B cell (primary cell): Measurements from ENCODE around the gene MPI. TPM values are rescaled to one million over a fixed set of nuclear protein-coding genes. Genes with fewer than 3 reads are reported as not detected.
"Not testable (repeated sequence)": the region's sequence is repeated elsewhere in the genome, so short reads cannot be mapped to it uniquely, and the experiment has no call there.

ENCODE experiments used
- ATAC-seq: fragments of 200-7000 bp; cut with Tn5 transposase; one replicate; pipeline ENCODE4 v1.10.0; 2021; ENCODE audit warnings: low read depth, mild to moderate bottlenecking, moderate number of reproducible peaks, moderate library complexity
- CTCF ChIA-PET: fragments of 350-600 bp; sonication (Branson Sonifier 250); formaldehyde crosslinking; loops from one replicate; lab custom pipeline; 2021; ENCODE audit warnings: antibody characterized with exemption, inconsistent platforms; lab: Charles Lee
- POLR2A ChIA-PET: fragments of 350-600 bp; sonication (Branson Sonifier 250); formaldehyde crosslinking; loops from one replicate; lab custom pipeline; 2021; ENCODE audit warnings: antibody characterized with exemption; lab: Charles Lee
- DNase-seq: peaks from one replicate; pipeline ENCODE4 v3.0.0; 2013
- H2AFZ ChIP-seq: 2 replicates; pipeline ENCODE4 v1.6.1; 2012; ENCODE audit warnings: mild to moderate bottlenecking, low read depth, low read length; ENCODE audit not compliant: insufficient read depth, poor library complexity, severe bottlenecking
- H3K27ac ChIP-seq, 2 donors: 1 replicate in 1 of 2; 2 replicates in 1 of 2; pipeline ENCODE4 v1.5.1; 2012 to 2013; ENCODE audit warnings: low read length in 2 of 2, mild to moderate bottlenecking in 2 of 2, moderate library complexity in 1 of 2
- H3K27me3 ChIP-seq, 4 experiments: fragments of 200-600 bp in 1 of 4; sonication (generic) in 1 of 4; replicated peaks in 1 of 4; 1 replicate in 2 of 4; 2 replicates in 2 of 4; pipeline versions ENCODE4 v1.6.1 to v1.7.0; 2013 to 2016; ENCODE audit warnings: low read length in 3 of 4, mild to moderate bottlenecking in 2 of 4, mixed read lengths in 1 of 4, moderate library complexity in 1 of 4; ENCODE audit not compliant: insufficient read depth in 4 of 4, control insufficient read depth in 3 of 4; ENCODE audit errors: control extremely low read depth in 1 of 4
- H3K36me3 ChIP-seq, 2 experiments: replicated peaks in 1 of 2; 1 replicate in 1 of 2; 2 replicates in 1 of 2; pipeline versions ENCODE4 v1.6.1 to v1.7.1; 2013; ENCODE audit warnings: low read length in 1 of 2; ENCODE audit not compliant: insufficient read depth in 2 of 2, control insufficient read depth in 1 of 2; ENCODE audit errors: control extremely low read depth in 1 of 2, extremely low read depth in 1 of 2
- H3K4me1 ChIP-seq, 2 donors: fragments of 200-600 bp in 1 of 2; sonication (generic) in 1 of 2; 1 replicate in 1 of 2; 2 replicates in 1 of 2; pipeline versions ENCODE4 v1.5.1 to v1.6.1; 2013 to 2017; ENCODE audit warnings: low read length in 2 of 2; ENCODE audit not compliant: control insufficient read depth in 2 of 2, insufficient read depth in 2 of 2
- H3K4me2 ChIP-seq: replicated peaks from 2 replicates; pipeline ENCODE3; 2012; ENCODE audit warnings: mild to moderate bottlenecking, low read depth, low read length; ENCODE audit not compliant: poor library complexity, severe bottlenecking
- H3K4me3 ChIP-seq, 5 experiments: fragments of 200-600 bp in 1 of 5; sonication (generic) in 1 of 5; 1 replicate in 3 of 5; 2 replicates in 2 of 5; pipeline versions ENCODE4 v1.5.1 to v1.7.0; 2011 to 2016; ENCODE audit warnings: low read length in 4 of 5, mild to moderate bottlenecking in 4 of 5, low read depth in 2 of 5, control low read depth in 1 of 5, moderate library complexity in 1 of 5; ENCODE audit not compliant: insufficient read depth in 1 of 5; ENCODE audit errors: control extremely low read depth in 1 of 5, extremely low read depth in 1 of 5
- H3K79me2 ChIP-seq: fragments of 200-600 bp; sonication (generic); one replicate; pipeline ENCODE4 v1.6.0; 2016; ENCODE audit warnings: low read length; ENCODE audit not compliant: control insufficient read depth, insufficient read depth
- H3K9ac ChIP-seq: fragments of 200-600 bp; sonication (generic); 2 replicates; pipeline ENCODE4 v1.6.1; 2017; ENCODE audit warnings: mild to moderate bottlenecking, low read length, moderate library complexity
- H3K9me3 ChIP-seq, 3 donors: one replicate each; pipeline versions ENCODE4 v1.6.1 to v1.7.1; 2013; ENCODE audit warnings: low read length in 2 of 3; ENCODE audit not compliant: control insufficient read depth in 2 of 3, insufficient read depth in 1 of 3; ENCODE audit errors: control extremely low read depth in 1 of 3
- H4K20me1 ChIP-seq: 2 replicates; pipeline ENCODE4 v1.6.0; 2012; ENCODE audit warnings: mild to moderate bottlenecking, low read length; ENCODE audit not compliant: insufficient read depth, control insufficient read depth, poor library complexity, severe bottlenecking
- H3K27ac Mint-ChIP-seq: one replicate; pipeline ENCODE4 v1.8.0; 2021; ENCODE audit warnings: mixed read lengths
- H3K27me3 Mint-ChIP-seq: one replicate; pipeline ENCODE4 v1.8.0; 2021; ENCODE audit warnings: mixed read lengths
- H3K4me1 Mint-ChIP-seq: one replicate; pipeline ENCODE4 v1.8.0; 2021; ENCODE audit warnings: mixed read lengths
- H3K4me3 Mint-ChIP-seq: one replicate; pipeline ENCODE4 v1.8.0; 2021; ENCODE audit warnings: mixed read lengths
- H3K9me3 Mint-ChIP-seq: one replicate; pipeline ENCODE4 v1.8.0; 2022; ENCODE audit warnings: mixed read lengths; ENCODE audit not compliant: insufficient read depth
- EZH2 ChIP-seq: IDR thresholded peaks from 2 replicates; pipeline ENCODE4 v1.6.1; 2012; ENCODE audit warnings: borderline replicate concordance, low read depth, mild to moderate bottlenecking, moderate library complexity, low read length; ENCODE audit not compliant: insufficient read depth, poor library complexity, severe bottlenecking
- WGBS: methylation state at CpG from one replicate; pipeline ENCODE4 v1.1.5; 2013; ENCODE audit warnings: missing lambda C conversion rate; ENCODE audit not compliant: insufficient coverage; 5-methylcytosine and 5-hydroxymethylcytosine counted together
- intact Hi-C: fragments of 100-400 bp; cut with micrococcal nuclease; formaldehyde crosslinking; loops from one replicate; pipeline ENCODE4 v1.10.0; 2022
- polyA plus RNA-seq: library from polyadenylated mRNA; depleted of rRNA; stranded (reverse); fragments of >200 nt; gene quantifications from 2 replicates; pipeline ENCODE4 v1.2.3, GENCODE V29; 2012
- total RNA-seq, 2 donors: library from RNA; stranded (reverse); fragments of 120-200 nt in 1 of 2; gene quantifications; 1 replicate in 1 of 2; 2 replicates in 1 of 2; pipeline versions ENCODE4 v1.2.3 to v1.2.4, GENCODE V29; 2013 to 2022
- TF ChIP-seq, protein P1 (sequence below): fragments of 200-600 bp; IDR thresholded peaks from one replicate; pipeline ENCODE4 v1.8.0; 2022; ENCODE audit warnings: antibody characterized with exemption, mild to moderate bottlenecking

The MPI gene
- total and polyA plus RNA-seq, 2 donors (not counting 1 experiment from before 2014, with no cell fraction given) = 37.2 to 59.8 TPM

DNA sequence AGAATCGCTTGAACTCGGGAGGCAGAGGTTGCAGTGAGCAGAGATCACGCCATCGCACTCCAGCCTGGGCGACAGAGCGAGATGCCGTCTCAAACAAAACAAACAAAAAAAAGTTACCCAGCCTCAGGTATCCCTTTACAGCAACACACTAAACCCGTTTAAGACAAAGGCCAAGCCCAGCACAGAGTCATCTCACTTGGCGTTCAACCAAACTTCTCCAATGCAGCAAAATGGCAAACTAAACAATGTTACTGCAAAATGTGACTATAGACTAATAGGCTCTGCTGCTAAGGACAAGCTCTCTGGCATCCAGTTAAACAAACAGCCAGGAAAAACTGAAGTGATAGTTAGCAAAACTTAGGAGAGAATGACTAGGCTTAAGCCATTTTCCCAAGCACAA, 23.2 kb downstream of the MPI start:
- H3K27me3 Mint-ChIP-seq = no peaks in the 10 kb centered on the region
- WGBS = 94% methylated on average over 9 of the region's 9 CpGs
- no peak overlapping the region for H3K27ac ChIP-seq
- DNase-seq (no peak), ATAC-seq (no peak)
- no peak overlapping the region for H3K27ac Mint-ChIP-seq
- no peaks in the 10 kb centered on the region for H4K20me1 ChIP-seq
- no peak overlapping the region for H3K4me3 ChIP-seq
- H3K9me3 ChIP-seq = no peaks in the 10 kb centered on the region
- H3K4me3 Mint-ChIP-seq = no peak overlapping the region
- H3K4me2 ChIP-seq = no peak overlapping the region
- peaks cover 5 to 24% of the 10 kb centered on the region in 2 experiments for H3K36me3 ChIP-seq
- H2AFZ ChIP-seq = no peak overlapping the region
- H3K9me3 Mint-ChIP-seq = no peaks in the 10 kb centered on the region
- intact Hi-C loops = no loop called here
- H3K79me2 ChIP-seq = no peaks in the 10 kb centered on the region
- no peak for TF ChIP-seq EZH2
- TF ChIP-seq, protein P1, sequence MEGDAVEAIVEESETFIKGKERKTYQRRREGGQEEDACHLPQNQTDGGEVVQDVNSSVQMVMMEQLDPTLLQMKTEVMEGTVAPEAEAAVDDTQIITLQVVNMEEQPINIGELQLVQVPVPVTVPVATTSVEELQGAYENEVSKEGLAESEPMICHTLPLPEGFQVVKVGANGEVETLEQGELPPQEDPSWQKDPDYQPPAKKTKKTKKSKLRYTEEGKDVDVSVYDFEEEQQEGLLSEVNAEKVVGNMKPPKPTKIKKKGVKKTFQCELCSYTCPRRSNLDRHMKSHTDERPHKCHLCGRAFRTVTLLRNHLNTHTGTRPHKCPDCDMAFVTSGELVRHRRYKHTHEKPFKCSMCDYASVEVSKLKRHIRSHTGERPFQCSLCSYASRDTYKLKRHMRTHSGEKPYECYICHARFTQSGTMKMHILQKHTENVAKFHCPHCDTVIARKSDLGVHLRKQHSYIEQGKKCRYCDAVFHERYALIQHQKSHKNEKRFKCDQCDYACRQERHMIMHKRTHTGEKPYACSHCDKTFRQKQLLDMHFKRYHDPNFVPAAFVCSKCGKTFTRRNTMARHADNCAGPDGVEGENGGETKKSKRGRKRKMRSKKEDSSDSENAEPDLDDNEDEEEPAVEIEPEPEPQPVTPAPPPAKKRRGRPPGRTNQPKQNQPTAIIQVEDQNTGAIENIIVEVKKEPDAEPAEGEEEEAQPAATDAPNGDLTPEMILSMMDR = no peak
- H3K4me1 ChIP-seq = no peaks in the 10 kb centered on the region
- no peaks in the 10 kb centered on the region for H3K4me1 Mint-ChIP-seq
- ChIA-PET CTCF (interaction anchor here (1.2 to 2.4 kb wide), 2 partner anchors 11 to 19 kb away, joined by 4 to 12 read pairs; no protein-coding TSS in a partner anchor), POLR2A (no interaction called here)
- H3K27me3 ChIP-seq = no peaks in the 10 kb centered on the region
- H3K9ac ChIP-seq = no peak overlapping the region

DNA sequence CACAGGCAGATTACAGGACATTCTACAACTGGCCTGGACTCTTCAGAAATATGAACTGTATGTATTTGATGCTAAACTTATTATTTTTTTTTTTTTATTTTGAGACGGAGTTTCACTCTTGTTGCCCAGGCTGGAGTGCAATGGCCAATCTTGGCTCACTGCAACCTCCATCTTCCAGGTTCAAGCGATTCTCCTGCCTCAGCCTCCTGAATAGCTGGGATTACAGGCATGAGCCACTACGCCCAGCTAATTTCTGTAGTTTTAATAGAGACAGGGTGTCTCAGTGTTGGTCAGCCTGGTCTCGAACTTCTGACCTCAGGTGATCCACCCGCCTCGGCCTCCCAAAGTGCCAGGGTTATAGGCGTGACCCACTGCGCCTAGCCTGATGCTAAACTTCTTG, 24.0 kb downstream of the MPI start:
- H3K4me3 ChIP-seq, H3K9me3 ChIP-seq, H4K20me1 ChIP-seq, H2AFZ ChIP-seq, DNase-seq, POLR2A ChIA-PET, H3K27me3 Mint-ChIP-seq, H3K9ac ChIP-seq, H3K4me1 Mint-ChIP-seq, ATAC-seq, H3K9me3 Mint-ChIP-seq, H3K27me3 ChIP-seq, H3K79me2 ChIP-seq, H3K27ac Mint-ChIP-seq, H3K27ac ChIP-seq, H3K4me3 Mint-ChIP-seq, intact Hi-C loops, H3K4me2 ChIP-seq, H3K4me1 ChIP-seq: not testable (repeated sequence)
- H3K36me3 ChIP-seq = peaks cover 9 to 28% of the 10 kb centered on the region in 2 experiments
- CTCF ChIA-PET = interaction anchor here (0.7 to 2.4 kb wide), 2 partner anchors 12 to 145 kb away, joined by 3 to 12 read pairs; no protein-coding TSS in a partner anchor
- WGBS = 100% methylated on average over 6 of the region's 8 CpGs
